NCI-H2227 (cell line): ENCODE measurements around the gene PSMD13.
"Not testable (repeated sequence)": the region's sequence is repeated elsewhere in the genome, so short reads cannot be mapped to it uniquely, and the experiment has no call there.

Experiments
- DNase-seq: peaks from one replicate; lab custom pipeline; 2025; ENCODE audit not compliant: unreplicated experiment; lab: John Stamatoyannopoulos, UW

PSMD13 gene

GRCh38 chr11:216081-216974, 20.4 kb upstream of the PSMD13 start:
- no peak for DNase-seq

- no peak for DNase-seq
Observed at GRCh38 chr11:217704-218103, 19.1 kb upstream of the PSMD13 start.

- DNase-seq, result no peak
Observed at GRCh38 chr11:218815-219593, 17.8 kb upstream of the PSMD13 start.

- not testable (repeated sequence) for DNase-seq
Observed at GRCh38 chr11:220641-221215, 16.0 kb upstream of the PSMD13 start.

GRCh38 chr11:221539-221938, 15.2 kb upstream of the PSMD13 start:
- no peak for DNase-seq

- no peak for DNase-seq
Observed at GRCh38 chr11:221998-222789, 14.6 kb upstream of the PSMD13 start.

- no peak for DNase-seq
Observed at GRCh38 chr11:223026-223789, 13.6 kb upstream of the PSMD13 start.

GRCh38 chr11:223884-224283, 12.9 kb upstream of the PSMD13 start:
- no peak for DNase-seq

- no peak for DNase-seq
Observed at GRCh38 chr11:224424-224823, 12.4 kb upstream of the PSMD13 start.

GRCh38 chr11:225734-226453, 10.9 kb upstream of the PSMD13 start:
- DNase-seq, result peak; percentile 20

GRCh38 chr11:227824-228379, 8.9 kb upstream of the PSMD13 start:
- DNase-seq, result no peak

GRCh38 chr11:230431-230830, 6.3 kb upstream of the PSMD13 start:
- DNase-seq, result no peak

- DNase-seq, result no peak
Observed at GRCh38 chr11:232783-233565, 3.8 kb upstream of the PSMD13 start.

- no peak for DNase-seq
Observed at GRCh38 chr11:235180-235579, 1.6 kb upstream of the PSMD13 start.

- DNase-seq, result peak; percentile 56
Observed at GRCh38 chr11:235609-235996, 1.2 kb upstream of the PSMD13 start.

- peak; percentile 91 for DNase-seq
Observed at GRCh38 chr11:235997-236773, 591 bp upstream of the PSMD13 start, which contains the start of gene SIRT3. SIRT3 (minus strand) TSS chr11:236342; CDS start chr11:236328, 14 bp downstream.

- DNase-seq, result not testable (repeated sequence)
Observed at GRCh38 chr11:238346-238745, 1.6 kb downstream of the PSMD13 start.

GRCh38 chr11:240315-240714, 3.5 kb downstream of the PSMD13 start:
- DNase-seq, result no peak
